Thoracic aorta (tissue), 2 donors: ENCODE measurements around the gene BDKRB2. TPM values are rescaled to one million over a fixed set of nuclear protein-coding genes. Genes with fewer than 3 reads are reported as not detected.

Experiments used
- ATAC-seq: fragments of 150-250 bp; one replicate; pipeline ENCODE4 v1.8.0; 2017; ENCODE audit warnings: low read depth; ENCODE audit not compliant: insufficient number of reproducible peaks, low FRiP score
- DNase-seq: peaks from one replicate; pipeline ENCODE4 v3.0.0-alpha.2; 2020; ENCODE audit warnings: low spot score
- H3K27ac ChIP-seq, 2 donors: fragments of 200-600 bp; sonication (generic); 1 replicate in 1 of 2; 2 replicates in 1 of 2; pipeline ENCODE4 v1.5.1; 2016; ENCODE audit warnings: mild to moderate bottlenecking in 2 of 2, moderate library complexity in 2 of 2
- H3K27me3 ChIP-seq: fragments of 200-600 bp; sonication (generic); replicated peaks from 2 replicates; pipeline ENCODE4 v1.6.0; 2016; ENCODE audit warnings: mild to moderate bottlenecking; ENCODE audit not compliant: insufficient read depth
- H3K36me3 ChIP-seq: fragments of 200-600 bp; sonication (generic); one replicate; pipeline ENCODE4 v1.5.1; 2016
- H3K4me1 ChIP-seq, 2 donors: fragments of 200-600 bp; sonication (generic); 1 replicate in 1 of 2; 2 replicates in 1 of 2; pipeline versions ENCODE4 v1.5.1 to v1.6.0; 2016; ENCODE audit warnings: low read depth in 2 of 2, mild to moderate bottlenecking in 1 of 2; ENCODE audit not compliant: control insufficient read depth in 1 of 2
- H3K4me3 ChIP-seq: fragments of 200-600 bp; sonication (generic); 2 replicates; pipeline ENCODE4 v1.5.1; 2016; ENCODE audit warnings: mild to moderate bottlenecking
- H3K9me3 ChIP-seq: fragments of 200-600 bp; sonication (generic); 2 replicates; pipeline ENCODE4 v1.5.1; 2016
- total RNA-seq, 2 donors: library from RNA; depleted of rRNA; stranded (reverse); fragments of >200 nt; gene quantifications; one replicate each; pipeline versions ENCODE4 v1.1.0 to v1.2.3, GENCODE V29; 2016
- TF ChIP-seq, protein P1 (sequence below): fragments of 200-600 bp; sonication (generic); IDR thresholded peaks from one replicate; pipeline ENCODE4 v1.5.1; 2019; ENCODE audit warnings: antibody characterized with exemption

The BDKRB2 gene
- total RNA-seq, 2 donors from 2014 or later, result 2.6 to 14.3 TPM

DNA sequence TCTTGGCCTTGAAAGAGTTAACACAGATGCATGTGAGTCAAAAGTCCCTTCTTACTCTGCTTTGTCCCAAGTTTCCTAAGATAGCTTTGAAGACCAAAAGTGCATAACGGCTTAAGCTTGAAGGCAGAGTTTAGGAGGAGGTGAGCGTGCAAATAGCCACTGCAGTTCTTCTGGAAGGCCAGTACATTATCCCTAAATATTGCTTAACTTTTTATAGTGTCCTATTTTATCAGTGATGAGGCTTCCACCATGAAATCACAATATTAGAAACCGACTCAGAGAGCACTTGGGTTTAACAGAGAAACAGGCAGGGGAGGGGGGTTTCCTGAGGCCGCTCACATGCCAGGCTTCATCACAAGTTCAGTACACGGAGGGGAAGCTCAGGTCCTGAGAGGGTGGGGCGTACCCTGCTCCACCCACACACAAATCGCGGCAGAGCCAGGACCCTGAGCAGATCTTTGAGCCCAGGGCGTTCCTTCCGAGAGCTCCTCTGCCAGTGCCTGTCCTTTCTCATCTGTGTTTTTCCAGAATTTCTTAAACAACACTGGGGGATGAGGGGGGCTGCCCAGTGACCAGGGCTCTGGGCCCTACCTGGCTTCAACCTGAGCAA lies 26.8 kb upstream of the BDKRB2 start:
- TF ChIP-seq, protein P1, sequence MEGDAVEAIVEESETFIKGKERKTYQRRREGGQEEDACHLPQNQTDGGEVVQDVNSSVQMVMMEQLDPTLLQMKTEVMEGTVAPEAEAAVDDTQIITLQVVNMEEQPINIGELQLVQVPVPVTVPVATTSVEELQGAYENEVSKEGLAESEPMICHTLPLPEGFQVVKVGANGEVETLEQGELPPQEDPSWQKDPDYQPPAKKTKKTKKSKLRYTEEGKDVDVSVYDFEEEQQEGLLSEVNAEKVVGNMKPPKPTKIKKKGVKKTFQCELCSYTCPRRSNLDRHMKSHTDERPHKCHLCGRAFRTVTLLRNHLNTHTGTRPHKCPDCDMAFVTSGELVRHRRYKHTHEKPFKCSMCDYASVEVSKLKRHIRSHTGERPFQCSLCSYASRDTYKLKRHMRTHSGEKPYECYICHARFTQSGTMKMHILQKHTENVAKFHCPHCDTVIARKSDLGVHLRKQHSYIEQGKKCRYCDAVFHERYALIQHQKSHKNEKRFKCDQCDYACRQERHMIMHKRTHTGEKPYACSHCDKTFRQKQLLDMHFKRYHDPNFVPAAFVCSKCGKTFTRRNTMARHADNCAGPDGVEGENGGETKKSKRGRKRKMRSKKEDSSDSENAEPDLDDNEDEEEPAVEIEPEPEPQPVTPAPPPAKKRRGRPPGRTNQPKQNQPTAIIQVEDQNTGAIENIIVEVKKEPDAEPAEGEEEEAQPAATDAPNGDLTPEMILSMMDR, result no peak
- Histone ChIP-seq H3K36me3 (no peaks in the 10 kb centered on the region), H3K4me3 (no peak overlapping the region), H3K4me1 (no peaks in the 10 kb centered on the region), H3K27me3 (no peaks in the 10 kb centered on the region), H3K27ac (no peak overlapping the region), H3K9me3 (no peaks in the 10 kb centered on the region)
- DNase-seq, result no peak
- no peak for ATAC-seq

DNA sequence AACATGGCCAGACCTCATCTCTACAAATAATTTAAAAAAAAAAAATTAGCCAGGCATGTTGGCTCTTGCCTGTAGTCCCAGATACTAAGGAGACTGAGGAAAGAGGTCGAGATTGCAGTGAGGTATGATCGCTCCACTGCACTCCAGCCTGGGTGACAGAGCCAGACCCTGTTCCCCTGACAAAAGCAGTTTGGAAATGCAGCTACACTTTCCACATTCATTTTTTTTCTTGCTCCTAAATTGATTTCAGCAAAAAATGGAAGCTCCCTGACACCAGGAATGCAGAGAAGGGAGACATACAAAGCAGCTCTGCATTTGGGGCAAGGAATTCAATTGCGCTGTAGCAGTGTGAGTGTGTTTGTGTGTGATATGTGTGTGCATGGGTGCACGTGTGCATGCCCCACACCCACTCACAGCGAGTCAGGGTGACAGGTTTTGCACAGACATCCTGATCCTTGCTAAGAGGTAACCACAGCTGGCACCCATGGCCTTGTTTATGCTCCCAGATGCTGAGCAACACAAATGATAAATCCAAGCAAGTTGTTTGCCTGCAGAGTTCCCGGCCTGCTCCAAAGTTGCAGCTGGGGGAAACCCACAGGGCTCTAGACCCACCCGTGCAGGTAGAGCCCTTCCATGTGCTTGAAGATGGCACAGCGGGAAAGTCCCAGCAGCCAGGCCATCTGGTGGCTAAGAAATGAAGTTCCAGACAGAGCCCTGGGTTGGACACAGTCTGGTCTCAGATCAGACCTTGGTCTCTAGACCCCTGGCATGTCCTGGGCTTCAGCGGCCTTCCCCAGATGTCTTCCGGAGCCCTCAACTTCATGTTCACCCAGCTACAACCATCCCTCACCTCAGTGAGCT lies 25.9 kb upstream of the BDKRB2 start:
- TF ChIP-seq, protein P1, result no peak
- DNase-seq (no peak), ATAC-seq (no peak)
- no peaks in the 10 kb centered on the region for H3K4me1 ChIP-seq
- H3K27ac ChIP-seq, result no peak overlapping the region
- no peaks in the 10 kb centered on the region for H3K9me3 ChIP-seq
- no peaks in the 10 kb centered on the region for H3K27me3 ChIP-seq
- H3K4me3 ChIP-seq, result no peak overlapping the region
- no peaks in the 10 kb centered on the region for H3K36me3 ChIP-seq

DNA sequence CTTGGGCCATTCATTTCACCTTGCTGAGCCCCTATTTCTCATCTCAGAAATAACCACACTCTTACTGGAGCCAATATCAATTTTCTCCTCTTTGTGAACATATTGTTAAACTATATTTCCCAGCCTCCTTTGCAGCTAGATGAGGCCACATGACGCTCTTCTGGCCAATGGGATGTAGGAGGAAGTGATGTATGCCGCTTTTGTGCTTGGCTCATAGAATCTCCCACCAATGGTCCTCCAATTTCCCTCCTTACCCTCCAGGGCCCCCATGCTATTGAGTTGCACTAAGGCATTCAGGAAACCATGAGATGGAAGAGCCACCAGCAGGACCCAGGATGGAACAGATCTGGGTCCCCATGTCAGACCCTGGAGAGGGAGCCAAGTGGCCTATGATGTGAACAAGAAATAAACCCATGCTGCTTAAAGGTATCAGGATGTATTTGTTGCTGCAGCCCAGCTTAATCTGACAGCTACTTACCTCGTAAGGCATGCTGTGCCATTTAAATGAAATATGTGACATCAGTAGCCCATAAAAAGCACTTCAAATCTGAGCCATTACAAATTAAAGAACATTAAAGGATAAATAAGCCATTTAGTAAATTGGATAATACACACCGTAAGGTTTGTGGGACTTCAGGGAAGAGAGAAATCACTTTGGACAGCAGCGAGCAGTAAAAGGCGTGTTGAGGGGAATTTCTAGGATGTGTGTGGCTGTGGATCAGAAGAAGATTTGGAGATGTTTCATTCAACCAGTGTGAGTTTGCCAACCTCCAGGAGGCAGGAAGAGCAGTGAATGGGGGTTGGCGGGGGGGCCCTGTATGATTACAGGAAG lies 24.4 kb upstream of the BDKRB2 start:
- DNase-seq, result no peak
- no peak overlapping the region for H3K4me3 ChIP-seq
- no peaks in the 10 kb centered on the region for H3K27me3 ChIP-seq
- ATAC-seq, result no peak
- H3K27ac ChIP-seq, result no peak overlapping the region
- no peaks in the 10 kb centered on the region for H3K9me3 ChIP-seq
- H3K36me3 ChIP-seq, result no peaks in the 10 kb centered on the region
- TF ChIP-seq, protein P1, result no peak
- H3K4me1 ChIP-seq, result no peaks in the 10 kb centered on the region

DNA sequence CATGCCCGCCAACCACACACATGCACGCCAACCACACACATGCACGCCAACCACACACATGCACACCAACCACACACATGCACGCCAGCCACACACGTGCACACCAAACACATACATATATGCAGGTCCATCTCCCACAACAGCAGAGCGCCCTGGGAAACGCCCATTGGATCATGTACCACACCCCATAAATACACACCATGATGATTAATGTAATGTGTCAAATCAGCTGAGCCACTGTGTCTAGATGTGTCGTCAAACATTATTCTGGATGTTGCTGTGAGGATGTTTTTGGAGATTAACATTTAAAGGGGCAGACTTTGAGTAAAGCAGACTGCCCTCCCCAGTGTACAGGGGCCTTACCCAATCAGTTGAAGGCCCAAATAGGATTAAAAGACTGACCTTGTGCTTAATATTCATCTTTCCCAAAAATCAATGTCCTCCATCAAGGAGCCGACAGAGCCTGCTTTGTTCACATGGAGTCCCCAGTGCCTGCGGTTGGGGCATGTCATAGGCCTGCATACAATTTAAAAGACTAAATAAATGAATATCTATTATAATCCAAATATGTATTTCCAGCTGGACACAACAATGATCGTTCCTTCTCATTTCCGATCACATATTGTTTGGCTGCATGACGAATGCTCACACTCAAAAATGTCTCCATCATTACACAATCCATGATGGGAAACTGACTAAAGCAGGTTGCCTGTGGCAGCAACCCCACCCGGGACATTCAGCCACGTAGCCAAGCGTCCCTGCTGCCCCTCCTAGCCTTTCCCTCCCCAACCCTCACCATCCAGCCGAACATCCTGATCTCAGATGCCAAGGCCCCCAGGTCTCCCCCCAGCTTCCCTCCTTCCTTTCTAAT lies 23.2 kb upstream of the BDKRB2 start:
- Histone ChIP-seq H3K36me3 (no peaks in the 10 kb centered on the region), H3K27me3 (no peaks in the 10 kb centered on the region), H3K27ac (no peak overlapping the region), H3K4me1 (no peaks in the 10 kb centered on the region), H3K9me3 (no peaks in the 10 kb centered on the region), H3K4me3 (no peak overlapping the region)
- no peak for ATAC-seq
- TF ChIP-seq, protein P1, result no peak
- no peak for DNase-seq
